GM12864 (cell line): Measurements from ENCODE around the gene FAM3B.

Source experiments
- DNase-seq: peaks from one replicate; pipeline ENCODE4 v3.0.0-alpha.2; 2011; ENCODE audit warnings: low read depth
- H3K4me3 ChIP-seq: 2 replicates; pipeline ENCODE4 v1.5.1; 2011; ENCODE audit warnings: mild to moderate bottlenecking, low read depth, low read length, control low read depth
- TF ChIP-seq, protein P1 (sequence below): IDR thresholded peaks from 2 replicates; pipeline ENCODE4 v1.5.1; 2011; ENCODE audit warnings: low read depth, mild to moderate bottlenecking, moderate library complexity, low read length, control low read depth, inconsistent platforms; ENCODE audit errors: missing control alignments

FAM3B gene

DNA sequence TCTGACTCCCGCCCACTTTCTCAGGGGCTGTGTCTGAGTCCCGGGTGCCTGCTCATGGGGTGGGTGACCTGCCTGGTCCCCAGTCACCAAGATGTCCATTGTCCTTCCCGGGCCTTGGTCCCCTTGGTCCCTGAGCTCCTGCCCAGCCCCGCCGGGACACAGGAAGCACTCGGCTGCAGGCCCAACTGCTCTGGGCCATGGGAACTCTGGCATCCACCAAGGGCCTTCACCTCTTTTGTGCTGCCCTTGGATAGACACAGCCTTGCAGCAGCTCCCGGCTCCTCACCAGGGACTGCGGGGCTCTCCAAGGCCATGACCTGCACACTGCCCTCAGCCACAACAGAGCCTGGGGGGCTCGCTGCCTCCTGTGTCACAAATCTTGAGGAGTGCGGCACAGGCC, 87.4 kb downstream of the FAM3B start:
- TF ChIP-seq, protein P1, sequence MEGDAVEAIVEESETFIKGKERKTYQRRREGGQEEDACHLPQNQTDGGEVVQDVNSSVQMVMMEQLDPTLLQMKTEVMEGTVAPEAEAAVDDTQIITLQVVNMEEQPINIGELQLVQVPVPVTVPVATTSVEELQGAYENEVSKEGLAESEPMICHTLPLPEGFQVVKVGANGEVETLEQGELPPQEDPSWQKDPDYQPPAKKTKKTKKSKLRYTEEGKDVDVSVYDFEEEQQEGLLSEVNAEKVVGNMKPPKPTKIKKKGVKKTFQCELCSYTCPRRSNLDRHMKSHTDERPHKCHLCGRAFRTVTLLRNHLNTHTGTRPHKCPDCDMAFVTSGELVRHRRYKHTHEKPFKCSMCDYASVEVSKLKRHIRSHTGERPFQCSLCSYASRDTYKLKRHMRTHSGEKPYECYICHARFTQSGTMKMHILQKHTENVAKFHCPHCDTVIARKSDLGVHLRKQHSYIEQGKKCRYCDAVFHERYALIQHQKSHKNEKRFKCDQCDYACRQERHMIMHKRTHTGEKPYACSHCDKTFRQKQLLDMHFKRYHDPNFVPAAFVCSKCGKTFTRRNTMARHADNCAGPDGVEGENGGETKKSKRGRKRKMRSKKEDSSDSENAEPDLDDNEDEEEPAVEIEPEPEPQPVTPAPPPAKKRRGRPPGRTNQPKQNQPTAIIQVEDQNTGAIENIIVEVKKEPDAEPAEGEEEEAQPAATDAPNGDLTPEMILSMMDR: no peak
- no peak overlapping the region for H3K4me3 ChIP-seq
- DNase-seq: no peak

DNA sequence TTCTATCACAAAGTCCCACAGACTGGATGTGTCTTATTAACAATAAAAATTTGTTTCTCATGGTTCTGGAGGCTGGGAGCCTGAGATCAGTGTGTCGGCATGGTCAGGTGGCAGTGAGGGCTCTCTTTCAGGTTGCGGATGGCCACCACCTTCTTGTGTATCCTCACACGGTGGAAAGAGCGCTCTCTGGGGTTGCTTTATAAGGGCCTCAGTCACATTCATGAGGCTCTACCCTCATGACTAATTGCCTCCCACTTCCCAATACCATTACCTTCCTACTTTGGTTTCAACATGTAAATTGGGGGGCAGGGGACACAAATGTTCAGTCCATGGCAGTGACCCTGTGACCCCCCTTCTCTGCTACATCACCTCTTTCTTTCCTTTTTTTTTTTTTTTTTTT, 88.7 kb downstream of the FAM3B start:
- DNase-seq: no peak
- no peak overlapping the region for H3K4me3 ChIP-seq
- TF ChIP-seq, protein P1: no peak

DNA sequence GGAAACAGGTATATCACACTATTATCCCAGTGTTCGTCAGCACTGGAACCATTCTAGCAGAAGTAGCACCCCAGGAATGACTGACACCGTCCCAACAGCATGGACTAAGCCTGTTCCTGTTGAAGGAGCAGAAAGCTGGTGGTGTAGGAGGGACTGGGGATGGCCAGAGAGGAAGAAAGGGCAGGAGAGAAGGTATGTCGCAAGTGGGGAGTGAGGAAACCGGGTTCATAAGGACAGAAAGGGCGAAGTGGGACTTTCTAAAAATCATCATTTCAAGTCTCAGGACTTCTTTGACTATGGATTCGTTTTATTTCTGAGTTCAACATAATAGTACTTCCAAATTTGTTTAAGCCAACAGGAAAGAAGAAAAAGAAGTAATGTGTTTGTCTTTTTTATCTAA, 89.7 kb downstream of the FAM3B start:
- TF ChIP-seq, protein P1: no peak
- DNase-seq: no peak
- H3K4me3 ChIP-seq: no peak overlapping the region
